Astrocyte (in vitro differentiated cells and primary cell): Measurements from ENCODE around the gene CIZ1.

Source experiments
- CTCF ChIP-seq: IDR thresholded peaks from 2 replicates; pipeline ENCODE4 v1.5.1; 2011; ENCODE audit warnings: low read depth, mild to moderate bottlenecking, inconsistent platforms, low read length, moderate library complexity; ENCODE audit not compliant: insufficient read depth
- EZH2 ChIP-seq: IDR thresholded peaks from 2 replicates; pipeline ENCODE4 v1.6.1; 2012; ENCODE audit warnings: mild to moderate bottlenecking, low read length, inconsistent platforms; ENCODE audit not compliant: insufficient read depth

DNA sequence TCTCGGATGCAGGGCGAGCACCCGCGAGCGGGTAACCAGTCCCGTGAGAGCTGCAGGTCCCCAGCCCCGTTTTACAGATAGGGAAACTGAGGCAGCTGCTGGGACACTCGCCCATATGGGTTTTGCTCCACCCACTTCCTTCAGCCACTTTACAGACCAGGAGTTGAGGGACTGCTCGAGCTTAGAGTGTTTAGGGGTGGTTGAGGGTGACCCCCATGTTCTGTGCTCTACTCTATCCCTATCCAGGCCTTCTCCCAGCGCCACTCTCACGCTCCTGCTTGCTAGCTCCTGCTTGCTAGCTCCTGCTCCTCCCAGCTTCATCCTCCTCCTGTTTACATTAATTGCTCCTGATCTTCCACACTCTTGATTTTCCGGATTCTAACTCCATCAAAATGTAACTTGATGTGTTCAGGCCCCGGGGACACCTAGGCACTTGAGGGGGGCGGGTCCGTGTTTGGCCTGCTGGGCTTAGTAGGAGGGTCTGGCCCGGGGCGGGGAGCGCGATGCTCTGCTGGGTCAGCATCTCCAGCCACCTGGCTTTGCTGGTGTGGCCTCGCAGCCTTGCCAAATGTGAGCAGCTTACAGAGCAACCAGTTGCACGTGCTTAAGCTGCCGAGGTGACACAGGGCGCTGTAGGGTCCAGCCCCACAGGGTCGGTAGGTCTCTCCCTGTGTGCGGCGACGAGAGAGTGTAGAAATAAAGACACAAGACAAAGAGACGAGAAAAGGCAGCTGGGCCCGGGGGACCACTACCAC is 62.4 kb downstream of the CIZ1 start:
- TF ChIP-seq CTCF (no peak), EZH2 (no peak)
